NCI-H1105 treated with DMSO at 0.1 percent for 48 hours (cell line): ENCODE data around the gene ATP11A.

ENCODE experiments used
- DNase-seq: peaks from one replicate; lab custom pipeline; 2025; lab: John Stamatoyannopoulos, UW

Gene ATP11A

GRCh38 chr13:112907871-112908331 lies 218.1 kb downstream of the ATP11A start:
- no peak for DNase-seq

GRCh38 chr13:112908342-112908741 lies 218.5 kb downstream of the ATP11A start:
- DNase-seq, result no peak

DNA sequence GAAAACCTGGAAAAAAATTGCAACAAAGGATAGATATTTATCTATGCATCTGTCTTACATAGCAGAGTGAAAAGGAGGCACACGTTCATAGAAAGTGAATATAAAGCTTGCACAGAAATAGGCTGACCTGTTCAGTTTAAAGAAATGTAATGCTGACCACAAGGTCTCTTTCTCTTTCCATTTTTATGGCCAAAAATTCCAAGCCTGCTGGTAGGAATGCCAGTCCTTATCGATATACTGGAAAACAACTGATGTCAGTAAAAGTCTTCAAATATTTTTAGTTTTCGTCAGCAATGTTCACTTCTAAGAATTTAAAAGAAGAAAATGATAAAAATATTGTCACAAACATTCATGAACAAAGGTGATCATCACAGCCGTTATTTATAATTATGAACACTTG lies 220.2 kb downstream of the ATP11A start:
- DNase-seq, result no peak

GRCh38 chr13:112910616-112911280 lies 220.9 kb downstream of the ATP11A start:
- no peak for DNase-seq

GRCh38 chr13:112911285-112911701 lies 221.5 kb downstream of the ATP11A start:
- DNase-seq, result no peak

- no peak for DNase-seq
These were observed 222.0 kb downstream of the ATP11A start for GRCh38 chr13:112911883-112912282.

DNA sequence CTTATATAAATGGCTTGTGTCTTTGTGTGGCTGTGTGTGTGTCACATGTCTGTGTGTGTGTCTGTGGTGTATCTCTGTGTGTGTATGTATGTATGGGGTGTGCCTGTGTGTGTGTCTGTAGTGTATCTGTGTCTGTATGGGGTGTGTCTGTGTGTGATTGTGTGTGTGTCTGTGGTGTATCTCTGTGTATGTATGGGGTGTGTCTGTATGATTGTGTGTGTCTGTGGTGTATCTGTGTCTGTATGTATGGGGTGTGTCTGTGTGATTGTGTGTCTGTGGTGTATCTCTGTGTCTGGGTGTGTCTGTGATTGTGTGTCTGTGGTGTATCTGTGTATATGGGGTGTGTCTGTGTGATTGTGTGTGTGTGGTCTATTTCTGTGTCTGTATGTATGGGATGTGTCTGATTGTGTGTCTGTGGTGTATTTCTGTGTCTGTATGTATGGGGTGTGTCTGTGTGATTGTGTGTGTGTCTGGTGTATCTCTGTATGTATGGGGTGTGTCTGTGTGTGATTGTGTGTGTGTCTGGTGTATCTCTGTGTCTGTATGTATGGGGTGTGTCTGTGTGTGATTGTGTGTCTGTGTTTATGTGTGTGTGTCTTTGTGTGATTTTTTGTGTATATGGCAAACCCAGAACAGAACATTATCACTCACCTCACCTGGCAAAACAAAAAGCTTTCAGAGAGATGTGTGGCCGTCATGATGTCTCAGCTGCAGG lies 223.0 kb downstream of the ATP11A start:
- no peak for DNase-seq

- DNase-seq, result no peak
These were observed 226.5 kb downstream of the ATP11A start for GRCh38 chr13:112916296-112916695.

DNA sequence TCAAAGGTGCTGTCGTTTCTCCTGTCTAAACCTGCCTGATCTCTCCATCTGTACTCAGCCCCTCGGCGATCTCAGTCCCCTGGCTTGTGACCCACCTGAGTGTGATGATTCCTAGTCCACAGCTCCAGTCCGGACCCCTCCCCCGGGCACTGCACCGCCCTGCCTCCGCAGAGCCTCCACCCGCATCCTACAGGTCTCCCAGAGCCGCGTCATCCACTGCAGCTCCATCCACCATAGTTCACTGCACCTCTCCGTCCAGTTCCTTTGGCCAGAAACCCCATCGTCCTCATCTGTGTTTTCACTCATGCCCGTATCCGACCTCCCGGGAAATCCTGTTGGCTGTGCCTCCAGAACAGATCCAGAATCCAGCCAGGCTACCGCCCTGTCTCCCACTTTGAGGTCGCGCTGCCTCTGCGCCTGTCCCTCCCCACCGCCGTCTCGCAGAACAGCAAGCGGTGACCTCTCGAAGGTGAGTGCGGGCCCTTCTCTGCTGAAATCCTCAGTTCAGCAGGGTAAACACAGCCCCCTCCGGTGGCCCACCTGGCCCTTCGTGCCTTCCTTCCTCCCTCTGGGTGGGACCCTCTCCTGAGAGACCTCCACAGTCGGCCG lies 227.3 kb downstream of the ATP11A start:
- DNase-seq, result no peak

- DNase-seq, result no peak
These were observed 227.9 kb downstream of the ATP11A start for GRCh38 chr13:112917737-112918136.

GRCh38 chr13:112918266-112918665 lies 228.4 kb downstream of the ATP11A start:
- DNase-seq, result no peak

DNA sequence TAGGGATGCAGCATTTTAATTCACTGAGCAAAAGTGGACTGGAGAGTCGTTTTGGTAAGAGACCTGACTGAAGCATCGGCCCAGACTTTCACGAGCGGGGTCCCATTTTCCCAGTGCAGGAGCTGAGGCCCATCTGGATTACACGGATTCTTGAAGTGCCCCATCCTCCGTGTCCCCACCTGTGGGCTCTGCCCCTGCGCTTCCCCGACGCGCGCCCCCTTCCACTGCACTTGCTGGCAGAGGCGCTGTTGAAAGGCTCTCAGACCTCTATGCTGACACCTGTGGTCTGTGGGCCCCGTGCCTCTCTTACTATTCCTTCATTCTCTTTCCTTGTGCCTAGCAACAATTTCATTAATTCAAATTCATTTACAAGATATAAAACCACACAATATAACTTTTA lies 228.9 kb downstream of the ATP11A start:
- no peak for DNase-seq

DNA sequence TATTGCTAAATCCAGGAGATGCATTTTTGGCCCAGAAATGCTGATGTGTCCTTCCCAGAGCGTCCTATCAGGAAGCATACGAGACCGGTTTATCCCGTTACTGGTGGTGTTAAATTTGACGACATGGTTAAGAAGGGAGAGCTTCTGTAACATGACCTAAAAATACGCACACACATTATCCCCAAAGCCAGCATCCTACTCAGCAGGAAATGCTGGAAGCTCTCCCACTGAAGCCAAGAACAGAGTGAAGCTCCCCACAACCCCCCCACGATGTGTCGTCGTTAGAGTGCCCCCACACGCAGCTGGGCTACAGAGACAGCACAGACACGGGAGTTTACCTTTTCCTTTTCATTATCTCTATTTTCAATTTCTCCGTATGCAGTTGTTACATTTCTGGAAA lies 234.1 kb downstream of the ATP11A start:
- no peak for DNase-seq

GRCh38 chr13:112924365-112924764 lies 234.5 kb downstream of the ATP11A start:
- DNase-seq, result no peak

GRCh38 chr13:112926003-112926402 lies 236.2 kb downstream of the ATP11A start:
- DNase-seq, result no peak

DNA sequence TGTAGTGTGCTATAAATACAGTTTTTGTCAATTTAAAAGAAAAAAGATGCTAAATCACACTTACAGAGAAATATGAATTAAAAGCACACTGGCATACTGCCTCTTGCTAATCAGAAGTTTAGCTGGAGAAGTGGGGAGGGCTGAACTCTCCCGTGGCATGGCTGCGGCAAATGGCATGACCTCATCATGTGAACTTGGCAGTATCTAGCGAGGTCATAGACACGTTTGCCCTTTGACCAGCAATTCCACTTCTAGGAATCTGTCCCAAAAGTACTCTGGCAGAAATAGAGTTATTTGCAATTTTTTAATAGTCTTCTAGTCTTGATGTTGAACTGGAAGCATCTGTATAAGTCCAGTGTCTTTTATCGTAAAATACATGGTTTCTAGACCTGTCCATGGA lies 237.2 kb downstream of the ATP11A start:
- no peak for DNase-seq

DNA sequence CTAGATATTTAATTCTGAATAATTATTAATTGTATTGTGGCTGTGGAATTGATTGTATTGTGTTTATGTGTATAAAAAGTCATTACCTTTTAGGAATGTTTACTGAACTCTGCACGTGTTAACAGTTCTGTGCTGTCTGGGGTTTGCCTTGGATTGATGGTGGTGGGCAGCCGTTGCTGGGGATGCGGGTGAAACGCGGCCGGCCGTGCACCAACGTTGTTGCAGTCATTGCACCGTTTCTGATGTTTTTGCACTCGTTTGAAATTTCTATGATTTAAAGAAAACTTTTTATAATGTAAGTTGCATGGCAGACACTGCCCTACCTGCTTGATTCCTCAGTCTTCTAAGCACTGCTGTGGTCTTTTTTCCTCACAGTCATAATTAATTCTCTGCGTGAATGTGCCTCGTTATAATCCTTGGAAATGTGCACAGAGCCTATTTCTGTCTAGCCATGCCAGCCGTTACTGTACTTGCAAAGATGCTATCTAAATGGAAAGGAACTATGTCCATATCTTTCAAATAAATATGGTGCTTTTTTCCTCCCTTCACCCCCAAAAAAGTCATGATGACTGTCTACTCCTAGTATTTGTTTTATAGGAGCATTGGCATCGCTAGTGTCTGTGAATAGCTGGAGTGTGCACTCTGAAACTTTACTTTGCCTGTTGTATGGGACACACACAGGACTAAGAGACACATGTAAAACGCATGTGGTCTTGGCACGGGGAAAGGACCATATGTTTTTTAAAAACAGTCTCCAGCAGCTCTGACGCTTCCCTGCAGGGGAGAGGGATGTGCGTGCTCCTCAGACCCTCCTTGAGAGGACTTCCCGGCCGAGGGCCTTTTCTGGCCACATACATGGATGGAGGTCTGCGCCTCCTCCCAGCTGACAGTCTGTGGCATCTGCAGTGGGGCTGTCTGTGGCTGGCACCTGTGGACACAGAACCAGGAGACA lies 238.5 kb downstream of the ATP11A start:
- no peak for DNase-seq

GRCh38 chr13:112928972-112929782 lies 239.3 kb downstream of the ATP11A start:
- peak; percentile 78 for DNase-seq

GRCh38 chr13:112929783-112930055 lies 239.9 kb downstream of the ATP11A start:
- no peak for DNase-seq

DNA sequence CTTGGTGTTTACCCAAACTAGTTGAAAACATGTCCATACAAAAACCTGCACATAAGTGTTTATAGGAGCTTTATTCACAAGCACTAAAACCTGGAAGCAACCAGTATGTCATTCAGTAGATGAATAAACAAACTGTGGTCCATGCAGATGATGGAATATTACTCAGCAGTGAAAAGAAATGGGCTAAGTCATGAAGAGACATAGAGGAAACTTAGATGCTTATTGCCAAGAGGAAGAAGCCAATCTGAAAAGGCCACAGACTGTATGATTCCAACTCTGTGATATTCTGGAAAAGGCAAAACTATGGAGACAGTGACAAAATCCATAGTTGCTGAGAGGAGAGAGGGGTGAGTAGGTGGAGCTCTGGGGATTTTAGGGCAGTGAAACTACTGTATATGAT lies 240.4 kb downstream of the ATP11A start:
- no peak for DNase-seq
